SK-N-MC (cell line): ENCODE data around the gene GRAMD1B.

Experiments used
- EZH2 ChIP-seq: fragments of 200-600 bp; sonication (generic); IDR thresholded peaks from one replicate; pipeline ENCODE4 v1.6.1; 2017; ENCODE audit warnings: antibody characterized with exemption
- POLR2AphosphoS5 ChIP-seq: IDR thresholded peaks from 2 replicates; pipeline ENCODE4 v1.6.1; 2012; ENCODE audit warnings: mild to moderate bottlenecking, low read depth, low read length, borderline replicate concordance

DNA sequence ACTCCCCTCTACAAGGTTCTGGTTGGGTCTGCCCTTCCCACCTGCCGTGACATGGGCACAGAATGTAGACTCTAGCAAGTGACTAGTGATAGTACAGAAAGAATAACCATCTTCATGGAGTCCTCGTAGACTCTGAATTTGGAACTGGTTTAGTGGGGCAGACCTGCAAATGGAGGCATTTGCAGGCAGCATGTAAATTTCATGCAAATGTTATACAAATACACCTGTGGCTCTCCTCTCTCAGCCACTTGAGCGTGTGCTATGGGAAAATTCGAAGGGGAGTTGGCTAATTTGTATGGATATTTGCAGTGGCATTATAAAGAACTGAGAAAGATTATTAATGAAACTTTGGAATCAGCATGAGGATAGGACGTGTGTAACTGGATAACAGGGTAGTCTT lies 139.3 kb downstream of the GRAMD1B start:
- TF ChIP-seq EZH2 (no peak), POLR2AphosphoS5 (no peak)
